Measurements from ENCODE around the gene RYR2. TPM values are rescaled to one million over a fixed set of nuclear protein-coding genes. Genes with fewer than 3 reads are reported as not detected.

RYR2 gene
- total and polyA plus RNA-seq, 2 experiments from 2014 or later, result not detected

DNA sequence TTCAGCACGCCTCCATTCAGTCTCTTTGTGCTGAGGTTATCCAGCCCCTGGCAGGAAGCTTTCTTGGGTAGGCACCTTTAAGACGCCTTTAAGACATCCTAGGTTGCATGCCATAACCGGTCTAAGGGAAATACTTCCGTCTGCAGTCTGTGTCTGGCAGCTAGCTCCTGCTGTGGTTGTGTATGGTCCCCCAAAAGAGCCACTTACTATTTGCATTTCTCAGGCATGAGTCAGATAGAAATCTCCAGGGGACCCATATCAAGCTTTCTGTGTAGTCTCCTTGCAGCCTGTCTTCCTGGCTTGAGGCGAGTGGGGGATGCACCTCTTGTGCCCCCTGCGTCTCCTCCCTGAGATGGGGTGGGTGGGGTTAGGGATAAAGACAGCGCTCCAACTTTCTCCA lies 10.0 kb upstream of the RYR2 start:
- no peaks in the 10 kb centered on the region for H4K20me1 ChIP-seq (ENCODE audit: insufficient read depth)
- no peak overlapping the region for H2AFZ ChIP-seq
- no peaks in the 10 kb centered on the region for H3K4me1 ChIP-seq (ENCODE audit: insufficient read depth)
- H3K9me2 ChIP-seq (ENCODE audit: insufficient read depth), result no peaks in the 10 kb centered on the region
- H3K79me2 ChIP-seq (ENCODE audit: insufficient read depth), result no peaks in the 10 kb centered on the region
- in situ Hi-C loops (cut with MboI), result no loop called here
- H3K27ac ChIP-seq, result no peak overlapping the region
- no peaks in the 10 kb centered on the region for H3F3A ChIP-seq (ENCODE audit: insufficient read depth)
- H3K9ac ChIP-seq, result no peak overlapping the region
- no peaks in the 10 kb centered on the region for H3K9me3 ChIP-seq (ENCODE audit: low read depth)
- DNase-seq, result no peak
- H3K4me2 ChIP-seq (ENCODE audit: unreplicated experiment), result no peak overlapping the region
- TF ChIP-seq EZH2 (IDR thresholded peaks at IDR 0.05; ENCODE audit: insufficient read depth, poor library complexity, severe bottlenecking) (no peak), EZH2phosphoT487 (IDR thresholded peaks at IDR 0.05; ENCODE audit: insufficient read depth, low read depth) (no peak)
- H3K27me3 ChIP-seq (replicated peaks; ENCODE audit: insufficient read depth), result no peaks in the 10 kb centered on the region
- no peaks in the 10 kb centered on the region for H3K36me3 ChIP-seq (ENCODE audit: low read depth)
- no peak overlapping the region for H3K4me3 ChIP-seq
- 12 to 18% methylated on average over 7 of the region's 7 CpGs for WGBS, 2 experiments (ENCODE audit: low coverage in 1 of 2, low lambda C conversion rate in 2 of 2, missing lambda C conversion rate in 2 of 2)

GRCh38 chr1:237033061-237033460 lies 8.9 kb upstream of the RYR2 start:
- no peak overlapping the region for H2AFZ ChIP-seq
- DNase-seq, result no peak
- in situ Hi-C loops (cut with MboI), result no loop called here
- H3K4me3 ChIP-seq, result no peak overlapping the region
- H3K9ac ChIP-seq, result no peak overlapping the region
- WGBS, 2 experiments (ENCODE audit: low coverage in 1 of 2, low lambda C conversion rate in 2 of 2, missing lambda C conversion rate in 2 of 2), result 32 to 34% methylated on average over 4 of the region's 4 CpGs
- H3K27me3 ChIP-seq (replicated peaks; ENCODE audit: insufficient read depth), result no peaks in the 10 kb centered on the region
- H3K79me2 ChIP-seq (ENCODE audit: insufficient read depth), result no peaks in the 10 kb centered on the region
- H3K27ac ChIP-seq, result no peak overlapping the region
- H4K20me1 ChIP-seq (ENCODE audit: insufficient read depth), result no peaks in the 10 kb centered on the region
- H3F3A ChIP-seq (ENCODE audit: insufficient read depth), result no peaks in the 10 kb centered on the region
- no peaks in the 10 kb centered on the region for H3K36me3 ChIP-seq (ENCODE audit: low read depth)
- H3K4me2 ChIP-seq (ENCODE audit: unreplicated experiment), result no peak overlapping the region
- H3K9me3 ChIP-seq (ENCODE audit: low read depth), result no peaks in the 10 kb centered on the region
- TF ChIP-seq EZH2 (IDR thresholded peaks at IDR 0.05; ENCODE audit: insufficient read depth, poor library complexity, severe bottlenecking) (no peak), EZH2phosphoT487 (IDR thresholded peaks at IDR 0.05; ENCODE audit: insufficient read depth, low read depth) (no peak)
- no peaks in the 10 kb centered on the region for H3K9me2 ChIP-seq (ENCODE audit: insufficient read depth)
- H3K4me1 ChIP-seq (ENCODE audit: insufficient read depth), result no peaks in the 10 kb centered on the region

GRCh38 chr1:237033804-237034203 lies 8.2 kb upstream of the RYR2 start:
- no peaks in the 10 kb centered on the region for H3K79me2 ChIP-seq (ENCODE audit: insufficient read depth)
- H3K4me2 ChIP-seq (ENCODE audit: unreplicated experiment), result no peak overlapping the region
- TF ChIP-seq EZH2 (IDR thresholded peaks at IDR 0.05; ENCODE audit: insufficient read depth, poor library complexity, severe bottlenecking), result no peak
- TF ChIP-seq EZH2phosphoT487 (IDR thresholded peaks at IDR 0.05; ENCODE audit: insufficient read depth, low read depth), result no peak
- H4K20me1 ChIP-seq (ENCODE audit: insufficient read depth), result no peaks in the 10 kb centered on the region
- DNase-seq, result no peak
- H3K9me3 ChIP-seq (ENCODE audit: low read depth), result no peaks in the 10 kb centered on the region
- in situ Hi-C loops (cut with MboI), result no loop called here
- 12 to 13% methylated on average over 4 of the region's 4 CpGs for WGBS, 2 experiments (ENCODE audit: low coverage in 1 of 2, low lambda C conversion rate in 2 of 2, missing lambda C conversion rate in 2 of 2)
- no peaks in the 10 kb centered on the region for H3K36me3 ChIP-seq (ENCODE audit: low read depth)
- no peaks in the 10 kb centered on the region for H3K27me3 ChIP-seq (replicated peaks; ENCODE audit: insufficient read depth)
- H3K9ac ChIP-seq, result no peak overlapping the region
- no peaks in the 10 kb centered on the region for H3K4me1 ChIP-seq (ENCODE audit: insufficient read depth)
- H3K4me3 ChIP-seq, result no peak overlapping the region
- H3K9me2 ChIP-seq (ENCODE audit: insufficient read depth), result no peaks in the 10 kb centered on the region
- H2AFZ ChIP-seq, result no peak overlapping the region
- H3F3A ChIP-seq (ENCODE audit: insufficient read depth), result no peaks in the 10 kb centered on the region
- no peak overlapping the region for H3K27ac ChIP-seq

GRCh38 chr1:237035759-237036158 lies 6.2 kb upstream of the RYR2 start:
- H3K27ac ChIP-seq, result no peak overlapping the region
- no peaks in the 10 kb centered on the region for H3K36me3 ChIP-seq (ENCODE audit: low read depth)
- DNase-seq, result no peak
- no peaks in the 10 kb centered on the region for H3K9me2 ChIP-seq (ENCODE audit: insufficient read depth)
- no peak overlapping the region for H2AFZ ChIP-seq
- H3K4me2 ChIP-seq (ENCODE audit: unreplicated experiment), result no peak overlapping the region
- no peak overlapping the region for H3K9ac ChIP-seq
- no peak overlapping the region for H3K4me3 ChIP-seq
- in situ Hi-C loops (cut with MboI), result no loop called here
- 12 to 43% methylated on average over 1 of the region's 1 CpG for WGBS, 2 experiments (ENCODE audit: low coverage in 1 of 2, low lambda C conversion rate in 2 of 2, missing lambda C conversion rate in 2 of 2)
- no peaks in the 10 kb centered on the region for H3K79me2 ChIP-seq (ENCODE audit: insufficient read depth)
- no peaks in the 10 kb centered on the region for H3K4me1 ChIP-seq (ENCODE audit: insufficient read depth)
- no peaks in the 10 kb centered on the region for H3F3A ChIP-seq (ENCODE audit: insufficient read depth)
- no peaks in the 10 kb centered on the region for H3K9me3 ChIP-seq (ENCODE audit: low read depth)
- TF ChIP-seq EZH2phosphoT487 (IDR thresholded peaks at IDR 0.05; ENCODE audit: insufficient read depth, low read depth) (no peak), EZH2 (IDR thresholded peaks at IDR 0.05; ENCODE audit: insufficient read depth, poor library complexity, severe bottlenecking) (no peak)
- H3K27me3 ChIP-seq (replicated peaks; ENCODE audit: insufficient read depth), result peaks cover 6% of the 10 kb centered on the region; the same call in 1 of the 2 replicates
- no peaks in the 10 kb centered on the region for H4K20me1 ChIP-seq (ENCODE audit: insufficient read depth)

GRCh38 chr1:237038211-237038610 lies 3.8 kb upstream of the RYR2 start:
- 47 to 51% methylated on average over 6 of the region's 6 CpGs for WGBS, 2 experiments (ENCODE audit: low coverage in 1 of 2, low lambda C conversion rate in 2 of 2, missing lambda C conversion rate in 2 of 2)
- Histone ChIP-seq H4K20me1 (ENCODE audit: insufficient read depth) (no peaks in the 10 kb centered on the region), H3K4me3 (no peak overlapping the region), H3K9ac (no peak overlapping the region), H3K9me2 (ENCODE audit: insufficient read depth) (no peaks in the 10 kb centered on the region), H3K4me2 (ENCODE audit: unreplicated experiment) (no peak overlapping the region), H3K27me3 (replicated peaks; ENCODE audit: insufficient read depth) (peaks cover 19% of the 10 kb centered on the region; the same call in 1 of the 2 replicates), H2AFZ (no peak overlapping the region), H3F3A (ENCODE audit: insufficient read depth) (no peaks in the 10 kb centered on the region), H3K27ac (no peak overlapping the region), H3K36me3 (ENCODE audit: low read depth) (no peaks in the 10 kb centered on the region), H3K9me3 (ENCODE audit: low read depth) (no peaks in the 10 kb centered on the region), H3K4me1 (ENCODE audit: insufficient read depth) (no peaks in the 10 kb centered on the region), H3K79me2 (ENCODE audit: insufficient read depth) (no peaks in the 10 kb centered on the region)
- in situ Hi-C loops (cut with MboI), result no loop called here
- DNase-seq, result no peak
- TF ChIP-seq EZH2phosphoT487 (IDR thresholded peaks at IDR 0.05; ENCODE audit: insufficient read depth, low read depth) (no peak), EZH2 (IDR thresholded peaks at IDR 0.05; ENCODE audit: insufficient read depth, poor library complexity, severe bottlenecking) (no peak)
